Activated naive CD4-positive, alpha-beta T cell treated with anti-CD3 and anti-CD28 coated beads, Interleukin-2, amount 50 U/mL, for 72 hours (primary cell): ENCODE results near the gene CSTB. TPM values are rescaled to one million over a fixed set of nuclear protein-coding genes. Genes with fewer than 3 reads are reported as not detected.

Experiments
- ATAC-seq, 2 donors: fragments of 150-1000 bp; cut with Tn5 transposase; 2 replicates each; pipeline ENCODE4 v1.10.0; 2021; ENCODE audit warnings: mild to moderate bottlenecking in 2 of 2, moderate library complexity in 2 of 2
- DNase-seq, 2 donors: peaks; one replicate each; pipeline ENCODE4 v3.0.0; 2021 to 2022; ENCODE audit warnings: low spot score in 2 of 2
- H3K27ac Mint-ChIP-seq, 2 donors: one replicate each; pipeline ENCODE4 v1.8.0; 2022; ENCODE audit warnings: mild to moderate bottlenecking in 2 of 2, mixed read lengths in 2 of 2
- H3K36me3 Mint-ChIP-seq, 2 donors: one replicate each; pipeline ENCODE4 v1.8.0; 2022; ENCODE audit warnings: mixed read lengths in 2 of 2
- H3K9me3 Mint-ChIP-seq, 2 donors: one replicate each; pipeline ENCODE4 v1.8.0; 2022; ENCODE audit warnings: mixed read lengths in 2 of 2
- total RNA-seq, 2 donors: library from RNA; stranded (reverse); gene quantifications; one replicate each; pipeline ENCODE4 v1.2.3, GENCODE V29; 2022

The CSTB gene
- total RNA-seq, 2 donors from 2014 or later: 19.8 to 36.7 TPM

DNA sequence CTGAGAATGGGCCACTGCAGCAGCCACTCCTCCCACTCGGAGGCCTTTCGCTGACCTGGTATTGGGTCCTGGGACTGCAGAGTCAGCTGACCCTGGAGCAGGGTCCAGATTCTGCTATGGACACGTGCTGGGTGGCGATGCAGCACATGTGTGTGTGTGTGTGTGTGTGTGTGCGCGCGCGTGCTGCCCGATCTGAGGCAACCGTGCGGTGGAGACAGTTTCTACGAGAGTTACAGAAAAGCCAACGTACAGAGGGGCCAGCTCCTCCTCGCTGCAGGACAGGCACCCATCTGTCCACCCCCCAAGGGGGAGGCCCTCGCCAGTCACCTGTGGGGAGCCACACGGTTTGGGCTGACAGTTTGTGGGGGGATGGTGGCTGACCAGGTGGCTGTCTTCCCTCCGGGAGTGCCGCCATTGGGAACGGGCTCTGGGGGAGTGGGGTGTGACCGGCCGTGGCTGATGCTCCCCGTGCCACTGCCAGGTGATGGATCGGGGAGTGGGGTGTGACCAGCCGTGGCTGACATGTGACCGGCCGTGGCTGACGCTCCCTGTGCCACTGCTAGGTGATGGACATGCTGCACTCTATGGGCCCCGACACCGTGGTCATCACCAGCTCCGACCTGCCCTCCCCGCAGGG, 24.0 kb downstream of the CSTB start:
- peak overlapping the region in 1 of 2 donors; percentile 39 for H3K27ac Mint-ChIP-seq
- ATAC-seq: no peak
- DNase-seq: no peak
- H3K9me3 Mint-ChIP-seq: no peaks in the 10 kb centered on the region
- H3K36me3 Mint-ChIP-seq: peaks cover 0 to 16% of the 10 kb centered on the region in 2 donors

- Mint-ChIP-seq H3K36me3 (peaks cover 0 to 16% of the 10 kb centered on the region in 2 donors), H3K27ac (no peak overlapping the region), H3K9me3 (no peaks in the 10 kb centered on the region)
- ATAC-seq (no peak), DNase-seq (no peak)
These were observed 25.6 kb downstream of the CSTB start for GRCh38 chr21:43750339-43751033.

DNA sequence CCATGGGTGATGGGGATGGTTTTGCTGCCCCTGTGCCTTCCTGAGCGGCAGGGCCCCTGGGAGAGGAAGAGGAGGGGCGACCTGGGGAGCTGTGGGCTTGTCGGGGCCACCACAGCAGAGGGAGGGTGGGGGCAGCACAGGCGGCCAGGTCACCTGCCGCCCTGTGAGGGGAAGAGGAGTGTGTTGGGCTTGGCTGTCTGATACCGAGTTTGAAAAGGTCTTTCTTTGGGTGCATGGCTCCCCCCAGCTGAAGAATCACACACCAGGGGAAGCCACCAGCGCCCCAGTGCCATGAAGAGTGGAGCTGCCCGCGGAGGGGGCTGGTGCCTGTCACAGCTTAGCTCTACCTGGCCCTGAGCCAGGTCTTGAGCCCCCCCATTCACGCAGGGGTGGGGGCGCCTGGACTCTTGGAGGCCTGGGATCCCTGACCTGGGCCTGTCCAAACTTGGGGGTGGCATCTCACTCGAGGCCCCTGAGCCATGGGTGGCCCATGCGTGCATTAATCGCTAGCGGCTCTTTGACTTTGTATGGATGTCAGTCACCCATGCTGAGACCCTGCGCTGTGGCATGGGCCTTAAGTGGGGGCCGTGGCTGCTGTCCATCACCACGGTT, 26.4 kb downstream of the CSTB start:
- Mint-ChIP-seq H3K36me3 (peaks cover 0 to 19% of the 10 kb centered on the region in 2 donors), H3K27ac (peak overlapping the region in 1 of 2 donors; percentile 63), H3K9me3 (no peaks in the 10 kb centered on the region)

DNA sequence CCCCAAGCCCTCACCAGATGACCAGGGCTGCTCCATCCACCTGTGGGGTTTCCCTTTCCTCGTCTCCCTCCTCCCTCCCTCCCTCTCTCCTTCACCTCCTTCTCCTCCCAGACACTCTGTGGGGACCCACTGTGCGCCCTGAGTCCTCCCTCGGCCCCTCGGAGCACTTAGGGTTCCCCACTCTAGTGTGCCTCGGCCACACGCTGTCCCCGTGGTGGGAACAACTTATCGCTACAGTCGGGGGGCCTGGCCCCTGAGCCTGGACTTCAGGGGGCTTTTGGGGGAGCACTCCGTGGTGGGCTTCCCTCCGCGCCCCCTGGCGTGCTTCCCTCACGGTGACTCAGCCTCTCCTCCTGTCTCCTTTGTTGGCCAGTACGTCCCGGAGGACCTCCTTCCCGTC, 27.5 kb downstream of the CSTB start:
- no peak for ATAC-seq
- no peaks in the 10 kb centered on the region for H3K9me3 Mint-ChIP-seq
- H3K27ac Mint-ChIP-seq: no peak overlapping the region
- peaks cover 0 to 16% of the 10 kb centered on the region in 2 donors for H3K36me3 Mint-ChIP-seq
- DNase-seq: no peak

More for the DNA sequence above, 26.4 kb downstream of the CSTB start:
- DNase-seq: no peak
- ATAC-seq: no peak

- ATAC-seq (no peak), DNase-seq (no peak)
- peaks cover 0 to 16% of the 10 kb centered on the region in 2 donors for H3K36me3 Mint-ChIP-seq
These were observed 30.2 kb downstream of the CSTB start for GRCh38 chr21:43745772-43746517.

GRCh38 chr21:43744725-43745124, 31.4 kb downstream of the CSTB start:
- Mint-ChIP-seq H3K27ac (no peak overlapping the region), H3K9me3 (no peaks in the 10 kb centered on the region), H3K36me3 (peaks cover 0 to 9% of the 10 kb centered on the region in 2 donors)
- ATAC-seq (no peak), DNase-seq (no peak)

More at GRCh38 chr21:43745772-43746517, 30.2 kb downstream of the CSTB start:
- Mint-ChIP-seq H3K27ac (no peak overlapping the region), H3K9me3 (no peaks in the 10 kb centered on the region)

DNA sequence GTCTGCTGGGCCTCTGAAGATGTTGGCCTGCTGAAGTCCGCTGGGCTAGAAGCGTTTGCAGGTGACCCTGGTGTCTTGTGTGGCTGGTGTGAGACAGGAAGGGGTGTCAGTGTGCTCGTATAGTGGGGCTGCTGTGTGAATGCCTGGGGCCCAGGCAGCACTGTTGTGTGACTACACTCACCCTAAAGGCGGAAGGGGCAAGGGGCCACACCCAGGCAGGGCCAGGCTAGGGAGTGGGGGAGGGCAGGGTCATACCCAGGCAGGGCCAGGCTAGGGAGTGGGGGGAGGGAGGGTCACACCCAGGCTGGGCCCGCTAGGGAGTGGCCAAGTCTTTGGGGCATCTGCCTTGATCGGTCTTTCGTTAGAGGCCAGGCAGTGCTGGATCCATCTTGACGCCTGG, 32.2 kb downstream of the CSTB start:
- Mint-ChIP-seq H3K36me3 (peaks cover 5 to 9% of the 10 kb centered on the region in 2 donors), H3K9me3 (no peaks in the 10 kb centered on the region), H3K27ac (peak overlapping the region in 1 of 2 donors; percentile 65)
- DNase-seq: no peak
- ATAC-seq: no peak

DNA sequence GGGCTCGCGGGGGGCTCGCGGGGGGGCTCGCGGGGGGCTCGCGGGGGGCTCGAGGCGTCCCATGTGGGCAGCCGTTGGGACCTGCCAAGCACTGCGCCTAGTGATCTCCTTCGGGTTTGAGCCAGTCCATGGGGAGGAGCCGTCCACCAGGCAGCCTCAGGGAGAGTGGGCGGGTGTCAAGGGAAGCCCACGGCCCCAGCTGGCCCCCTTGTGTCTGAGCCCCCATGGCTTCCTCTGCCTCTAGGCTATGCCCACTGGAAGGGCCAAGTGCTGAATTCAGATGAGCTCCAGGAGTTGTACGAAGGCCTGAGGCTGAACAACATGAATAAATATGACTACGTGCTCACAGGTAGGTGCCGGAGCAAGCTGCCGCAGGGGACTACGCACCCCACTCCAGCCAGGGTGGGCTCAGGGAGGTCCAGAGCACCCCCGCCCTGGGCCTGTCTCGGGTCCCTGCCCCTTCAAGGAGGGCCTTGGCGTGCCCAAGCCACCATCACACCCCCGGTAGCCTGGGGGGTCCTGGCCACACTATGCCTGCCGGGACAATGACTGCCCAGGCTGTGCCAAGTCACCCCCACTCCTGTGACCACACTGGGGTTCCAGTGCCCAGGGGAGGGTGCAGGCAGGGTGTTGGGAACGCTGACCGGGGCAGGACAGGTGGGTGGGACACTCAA, 34.5 kb downstream of the CSTB start:
- ATAC-seq: no peak
- no peak for DNase-seq
- no peaks in the 10 kb centered on the region for H3K9me3 Mint-ChIP-seq
- no peak overlapping the region for H3K27ac Mint-ChIP-seq
- H3K36me3 Mint-ChIP-seq: peaks cover 8 to 9% of the 10 kb centered on the region in 2 donors

DNA sequence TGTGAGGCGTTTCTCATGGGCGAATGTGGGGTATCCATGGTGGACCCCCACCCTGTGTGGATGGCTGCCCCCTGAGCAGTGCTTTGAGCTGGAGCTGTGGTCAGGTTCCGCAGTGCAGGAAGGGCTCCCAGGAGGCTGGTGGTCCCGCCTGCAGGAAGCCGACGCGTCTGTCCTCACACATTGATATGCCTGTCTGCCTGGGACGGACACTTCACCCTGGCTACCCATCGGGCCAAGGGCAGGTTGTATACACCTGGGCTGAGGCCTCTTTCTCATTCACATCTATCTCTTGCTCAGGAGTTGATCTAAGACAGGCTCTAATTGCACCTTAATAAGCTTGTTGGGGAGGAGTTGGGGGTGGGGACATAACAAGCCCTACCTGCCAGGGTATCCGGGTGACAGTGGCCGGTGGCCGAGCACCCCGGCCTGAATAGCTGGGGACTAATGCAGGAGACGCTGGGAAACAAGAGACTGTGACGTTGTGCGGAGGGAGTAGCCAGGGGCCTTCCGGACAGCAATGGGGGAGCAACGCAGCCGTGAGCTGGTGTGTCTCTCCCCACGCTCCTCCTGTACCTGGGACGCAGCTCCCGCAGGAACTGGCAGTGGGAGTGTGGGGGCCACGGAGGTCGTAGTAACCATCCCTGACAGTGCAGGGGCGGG, 35.5 kb downstream of the CSTB start:
- Mint-ChIP-seq H3K9me3 (no peaks in the 10 kb centered on the region), H3K36me3 (peaks cover 9 to 16% of the 10 kb centered on the region in 2 donors), H3K27ac (peak overlapping the region; percentile 19 to 81)
- no peak for DNase-seq
- ATAC-seq: peak; percentile 36 to 48

DNA sequence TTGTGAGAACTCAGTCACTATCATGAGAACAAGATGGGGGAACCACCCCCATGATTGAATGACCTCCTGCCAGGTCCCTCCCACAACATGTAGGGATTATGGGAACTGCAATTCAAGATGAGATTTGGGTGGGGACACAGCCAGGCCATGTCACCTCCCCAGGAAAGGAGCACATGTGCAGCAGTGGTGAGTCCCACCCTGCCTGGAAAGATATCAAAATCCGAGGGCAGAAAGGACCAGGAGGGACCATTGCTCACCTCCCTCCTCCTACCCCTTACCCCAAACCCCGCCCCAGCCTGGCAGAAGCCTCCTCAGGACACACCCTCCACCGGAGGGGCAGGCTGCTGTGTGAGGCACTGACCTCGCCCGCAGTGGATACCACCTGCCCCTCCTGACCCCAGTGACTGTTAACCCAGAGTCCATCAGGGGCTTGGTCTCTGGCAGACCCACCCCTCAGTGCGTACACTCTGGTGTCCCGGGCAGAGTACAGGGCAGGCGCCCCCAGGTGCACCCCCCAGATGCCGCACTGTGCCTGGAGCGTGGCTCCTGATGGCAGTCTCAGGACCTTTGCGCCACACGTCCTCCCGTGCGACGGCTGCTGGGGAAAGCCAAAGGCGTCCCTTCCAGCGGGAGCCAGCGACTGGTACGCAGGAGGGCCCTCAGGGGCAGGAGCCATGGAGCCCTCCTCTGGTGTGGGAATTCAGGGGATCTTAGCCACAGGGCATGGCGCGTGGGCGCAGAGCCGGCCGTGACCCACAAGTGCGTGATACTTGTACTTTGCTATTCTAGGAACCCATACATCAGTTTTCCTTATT, 36.3 kb downstream of the CSTB start:
- peaks cover 7 to 16% of the 10 kb centered on the region in 2 donors for H3K36me3 Mint-ChIP-seq
- H3K9me3 Mint-ChIP-seq: no peaks in the 10 kb centered on the region
- peak; percentile 32 to 36 for ATAC-seq
- no peak for DNase-seq
- H3K27ac Mint-ChIP-seq: no peak overlapping the region

DNA sequence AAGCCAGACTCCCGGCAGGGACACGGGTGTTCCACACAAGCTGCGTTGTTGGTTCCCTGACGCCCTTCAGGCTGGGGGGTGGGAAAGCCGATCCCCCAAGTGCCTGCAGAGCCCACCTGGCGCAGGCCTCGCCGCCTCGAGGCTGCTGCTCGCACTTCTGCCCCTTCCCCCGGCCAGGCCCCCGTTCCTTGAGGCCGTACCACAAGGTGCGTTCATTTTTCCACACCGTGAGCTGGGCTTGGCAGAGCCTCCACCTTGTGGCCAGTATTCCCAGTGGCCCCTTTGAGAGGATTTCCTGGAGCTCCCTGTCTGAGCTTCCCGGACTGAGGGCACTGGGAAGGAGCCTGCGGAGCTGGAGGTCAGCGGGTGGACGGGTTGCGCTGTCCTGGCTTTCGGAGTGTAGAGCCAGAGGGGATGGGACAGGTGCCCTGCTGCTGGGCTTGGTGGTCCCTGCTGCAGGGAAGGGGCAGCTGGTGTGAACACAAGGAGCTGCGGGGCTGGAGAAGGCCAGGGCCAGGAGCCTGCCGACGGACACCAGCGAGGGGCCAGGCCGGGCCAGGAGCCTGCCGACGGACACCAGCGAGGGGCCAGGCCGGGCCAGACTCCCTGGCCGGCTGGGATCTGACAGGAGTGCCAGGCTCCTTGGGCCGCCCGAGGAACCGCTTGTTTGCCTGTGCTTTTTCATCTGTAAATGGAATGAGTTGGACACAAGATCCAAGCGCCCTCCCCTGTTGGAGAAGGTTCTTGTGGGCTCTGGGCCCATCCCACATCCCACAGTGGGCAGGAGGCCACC, 38.8 kb downstream of the CSTB start:
- DNase-seq: no peak
- H3K9me3 Mint-ChIP-seq: no peaks in the 10 kb centered on the region
- peaks cover 0 to 16% of the 10 kb centered on the region in 2 donors for H3K36me3 Mint-ChIP-seq
- H3K27ac Mint-ChIP-seq: no peak overlapping the region
- no peak for ATAC-seq

DNA sequence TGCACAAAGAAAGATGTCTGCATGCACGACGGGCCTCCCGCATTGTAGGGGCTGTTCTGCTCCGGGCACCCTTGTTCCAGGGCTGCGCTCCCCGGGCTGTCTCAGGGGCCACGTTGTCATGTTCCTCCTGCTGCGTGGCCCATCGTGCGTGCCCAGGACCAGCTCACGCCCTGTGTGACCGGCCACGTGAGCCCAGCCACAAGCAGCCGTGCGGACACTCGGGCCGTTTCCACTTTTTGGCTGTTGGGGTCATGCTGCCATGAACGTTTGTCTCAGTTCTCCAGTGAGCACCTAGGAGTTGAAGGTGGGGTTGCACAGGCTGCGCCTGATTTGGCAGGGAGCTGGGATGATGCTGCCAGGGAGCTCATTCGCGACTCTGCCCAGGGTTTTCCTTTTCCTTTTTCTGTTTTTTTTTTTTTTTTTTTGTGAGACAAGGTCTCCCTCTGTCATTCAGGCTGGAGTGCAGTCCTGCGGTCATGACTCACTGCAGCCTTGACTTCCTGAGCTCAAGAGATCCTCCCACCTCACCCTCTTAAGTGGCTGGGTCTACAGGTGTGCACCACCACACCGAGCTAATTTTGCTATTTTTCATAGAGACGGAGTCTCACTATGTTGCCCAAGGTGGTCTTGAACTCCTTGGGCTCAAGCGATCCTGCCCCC, 39.8 kb downstream of the CSTB start:
- ATAC-seq (no peak), DNase-seq (no peak)
- peak overlapping the region in 1 of 2 donors; percentile 87 for H3K27ac Mint-ChIP-seq
- H3K9me3 Mint-ChIP-seq: no peaks in the 10 kb centered on the region
- peaks cover 0 to 16% of the 10 kb centered on the region in 2 donors for H3K36me3 Mint-ChIP-seq

- ATAC-seq: no peak
- H3K36me3 Mint-ChIP-seq: peaks cover 0 to 16% of the 10 kb centered on the region in 2 donors
- H3K27ac Mint-ChIP-seq: no peak overlapping the region
- no peaks in the 10 kb centered on the region for H3K9me3 Mint-ChIP-seq
- no peak for DNase-seq
These were observed 40.6 kb downstream of the CSTB start for GRCh38 chr21:43735236-43736091.
